Endothelial cell of umbilical vein (primary cell): ENCODE measurements around the gene PRIMA1. TPM values are rescaled to one million over a fixed set of nuclear protein-coding genes. Genes with fewer than 3 reads are reported as not detected.

Source experiments
- BruUV-seq: library from RNA; stranded (reverse); fragments of 400-500 nt; replicated peaks from 2 replicates; lab custom pipeline; 2021; lab: Mats Ljungman, UMichigan
- CTCF ChIA-PET: fragments of 300-600, 350-600 bp; sonication (Branson Sonifier 250); formaldehyde crosslinking; loops from one replicate; lab custom pipeline; 2021; ENCODE audit warnings: antibody characterized with exemption, inconsistent platforms; lab: Charles Lee
- POLR2A ChIA-PET: fragments of 300-600, 350-600 bp; sonication (Branson Sonifier 250); formaldehyde crosslinking; loops from one replicate; lab custom pipeline; 2021; ENCODE audit warnings: antibody characterized with exemption, inconsistent platforms; lab: Charles Lee
- DNase-seq: peaks from one replicate; pipeline ENCODE4 v3.0.0-alpha.2; 2011; ENCODE audit warnings: low read depth, low spot score
- FAIRE-seq: peaks from 2 replicates; lab custom pipeline; 2011; peaks lifted over from hg19 to GRCh38; lab: Jason Lieb, UNC
- H2AFZ ChIP-seq: 2 replicates; pipeline ENCODE4 v1.6.0; 2012; ENCODE audit warnings: low read depth, low read length, control low read depth, inconsistent platforms
- H3K27ac ChIP-seq: 2 replicates; pipeline ENCODE4 v1.5.1; 2011; ENCODE audit warnings: low read depth, mild to moderate bottlenecking, control low read depth, low read length, moderate library complexity; ENCODE audit not compliant: insufficient read depth
- H3K27me3 ChIP-seq, 2 experiments: 2 replicates each; pipeline versions ENCODE4 v1.6.0 to v1.6.1; 2011; ENCODE audit warnings: low read length in 2 of 2, mixed read lengths in 1 of 2; ENCODE audit not compliant: control insufficient read depth in 2 of 2, insufficient read depth in 2 of 2
- H3K36me3 ChIP-seq, 2 experiments: 2 replicates in 1 of 2; 3 replicates in 1 of 2; pipeline ENCODE4 v1.5.1; 2011; ENCODE audit warnings: low read length in 2 of 2, mild to moderate bottlenecking in 1 of 2, moderate library complexity in 1 of 2; ENCODE audit not compliant: control insufficient read depth in 2 of 2, insufficient read depth in 2 of 2; ENCODE audit errors: extremely low read depth in 1 of 2
- H3K4me1 ChIP-seq: 3 replicates; pipeline ENCODE4 v1.5.1; 2011; ENCODE audit warnings: mild to moderate bottlenecking, low read length; ENCODE audit not compliant: control insufficient read depth, insufficient read depth; ENCODE audit errors: extremely low read depth
- H3K4me2 ChIP-seq: 2 replicates; pipeline ENCODE4 v1.6.1; 2011; ENCODE audit warnings: low read length, control low read depth, mixed read lengths; ENCODE audit not compliant: insufficient read depth
- H3K4me3 ChIP-seq, 3 experiments: fragments of 200-600 bp in 1 of 3; sonication (generic), shearing (Covaris generic) in 1 of 3; replicated peaks in 1 of 3; 2 replicates each; pipeline ENCODE4 v1.5.1; 2011 to 2016; ENCODE audit warnings: control low read depth in 3 of 3, low read length in 3 of 3, mild to moderate bottlenecking in 2 of 3, inconsistent platforms in 1 of 3, low read depth in 1 of 3, moderate library complexity in 1 of 3; ENCODE audit not compliant: insufficient read depth in 1 of 3
- H3K79me2 ChIP-seq: 2 replicates; pipeline ENCODE4 v1.6.0; 2012; ENCODE audit warnings: low read length, inconsistent platforms; ENCODE audit not compliant: control insufficient read depth, insufficient read depth
- H3K9ac ChIP-seq: replicated peaks from 2 replicates; pipeline ENCODE3; 2011; ENCODE audit warnings: low read length, control low read depth; ENCODE audit not compliant: insufficient read depth; ENCODE audit errors: extremely low read depth
- H3K9me1 ChIP-seq: replicated peaks from 3 replicates; pipeline ENCODE4 v1.6.0; 2011; ENCODE audit warnings: mild to moderate bottlenecking, low read length; ENCODE audit not compliant: control insufficient read depth, insufficient read depth; ENCODE audit errors: extremely low read depth
- H3K9me3 ChIP-seq: replicated peaks from 2 replicates; pipeline ENCODE4 v1.5.1; 2012; ENCODE audit warnings: low read length, inconsistent platforms; ENCODE audit not compliant: control insufficient read depth, insufficient read depth
- H4K20me1 ChIP-seq: replicated peaks from 2 replicates; pipeline ENCODE3; 2011; ENCODE audit warnings: mild to moderate bottlenecking, low read length; ENCODE audit not compliant: control insufficient read depth, insufficient read depth; ENCODE audit errors: extremely low read depth
- CTCF ChIP-seq, 2 donors: IDR thresholded peaks; 1 replicate in 1 of 2; 2 replicates in 1 of 2; pipeline ENCODE4 v1.5.1; 2011; ENCODE audit warnings: low read length in 2 of 2, mild to moderate bottlenecking in 2 of 2, moderate library complexity in 2 of 2, control low read depth in 1 of 2, inconsistent platforms in 1 of 2, low read depth in 1 of 2; ENCODE audit not compliant: insufficient read depth in 1 of 2; ENCODE audit errors: extremely low read depth in 1 of 2
- EZH2 ChIP-seq: IDR thresholded peaks from 2 replicates; pipeline ENCODE4 v1.6.1; 2012; ENCODE audit warnings: borderline replicate concordance, low read depth, mild to moderate bottlenecking, moderate library complexity, low read length, inconsistent platforms; ENCODE audit not compliant: severe bottlenecking
- FOS ChIP-seq: IDR thresholded peaks from 2 replicates; pipeline ENCODE4 v1.6.1; 2011; ENCODE audit warnings: mild to moderate bottlenecking, low read length, moderate library complexity, borderline replicate concordance; ENCODE audit not compliant: insufficient read depth
- GATA2 ChIP-seq: IDR thresholded peaks from 2 replicates; pipeline ENCODE4 v1.7.0; 2011; ENCODE audit warnings: low read depth, mild to moderate bottlenecking, moderate library complexity, mixed read lengths, low read length; ENCODE audit not compliant: insufficient read length, insufficient read depth
- JUN ChIP-seq: IDR thresholded peaks from 2 replicates; pipeline ENCODE4 v1.6.1; 2011; ENCODE audit warnings: borderline replicate concordance, low read depth; ENCODE audit not compliant: insufficient read length, insufficient read depth
- MYC ChIP-seq: IDR thresholded peaks from one replicate; pipeline ENCODE4 v1.6.1; 2011; ENCODE audit warnings: mild to moderate bottlenecking, low read depth, low read length
- POLR2A ChIP-seq: IDR thresholded peaks from 2 replicates; pipeline ENCODE4 v1.6.1; 2012; ENCODE audit warnings: low read depth, mild to moderate bottlenecking, control low read depth, low read length
- POLR2AphosphoS5 ChIP-seq: IDR thresholded peaks from 2 replicates; pipeline ENCODE4 v1.6.1; 2012; ENCODE audit warnings: low read depth, mild to moderate bottlenecking, control low read depth, low read length, moderate library complexity; ENCODE audit not compliant: insufficient read depth
- dilution Hi-C: fragments of 300-500 bp; cut with MboI; formaldehyde crosslinking; loops from one replicate; pipeline ENCODE4 v1.15.0; 2019; ENCODE audit warnings: low sequenced_read_pairs; ENCODE audit not compliant: extremely low pct_ligation_motif_present
- intact Hi-C: fragments of 100-400 bp; cut with micrococcal nuclease; formaldehyde crosslinking; loops from one replicate; pipeline ENCODE4 v1.10.0; 2022
- polyA plus RNA-seq, 4 experiments: library from polyadenylated mRNA; depleted of rRNA in 3 of 4; stranded (reverse) in 3 of 4; unstranded in 1 of 4; fragments of >200 nt; gene quantifications; 2 replicates each; pipeline versions ENCODE4 v1.2.1 to v1.2.3, GENCODE V29; 2011 to 2012; ENCODE audit warnings: missing spikeins in 1 of 4
- total RNA-seq: library from RNA; stranded (reverse); gene quantifications from 2 replicates; pipeline ENCODE4 v1.2.3, GENCODE V29; 2021
- TF ChIP-seq, protein P1 (sequence below): IDR thresholded peaks from 2 replicates; pipeline ENCODE4 v1.6.1; 2011; ENCODE audit not compliant: insufficient read depth, insufficient read length

PRIMA1 gene
- total and polyA plus RNA-seq, 2 donors (not counting 3 experiments of a cell fraction or from before 2014, with no cell fraction given): not detected

DNA sequence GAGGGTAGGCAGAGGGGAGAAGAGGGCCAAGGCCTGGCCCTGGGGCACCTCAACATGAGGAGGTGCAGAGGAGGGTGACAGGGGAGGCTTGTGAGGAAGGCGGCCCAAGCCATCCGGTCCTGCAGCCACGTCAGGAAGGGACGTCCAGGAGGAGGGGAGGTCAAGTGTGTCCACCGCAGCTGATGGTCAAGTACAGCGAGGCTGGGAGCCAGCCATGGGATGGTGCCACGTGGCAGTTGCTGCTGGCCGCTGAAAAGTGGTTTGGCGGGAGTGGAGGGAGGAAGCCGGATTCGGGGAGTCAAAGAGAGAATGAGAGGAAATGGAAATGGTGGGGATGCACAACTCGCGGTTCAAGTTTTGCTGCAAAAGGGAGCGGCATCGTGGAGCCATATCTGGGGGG, 41.2 kb downstream of the PRIMA1 start:
- H4K20me1 ChIP-seq: no peaks in the 10 kb centered on the region
- DNase-seq: no peak
- dilution Hi-C loops (no loop called here), intact Hi-C loops (no loop called here)
- BruUV-seq: no TSS peak
- no peak overlapping the region for H2AFZ ChIP-seq
- H3K9me1 ChIP-seq: no peaks in the 10 kb centered on the region
- H3K4me2 ChIP-seq: no peak overlapping the region
- H3K9me3 ChIP-seq: no peaks in the 10 kb centered on the region
- ChIA-PET POLR2A (no interaction called here), CTCF (no interaction called here)
- no peak overlapping the region for H3K27ac ChIP-seq
- TF ChIP-seq EZH2 (no peak), FOS (no peak), MYC (no peak), POLR2AphosphoS5 (no peak), JUN (no peak), CTCF (IDR thresholded peaks at IDR 0.05; ENCODE audit: extremely low read depth in 1 of 2, insufficient read depth in 1 of 2, low read depth in 1 of 2, low read length in 2 of 2) (no peak), GATA2 (no peak), POLR2A (no peak)
- TF ChIP-seq, protein P1, sequence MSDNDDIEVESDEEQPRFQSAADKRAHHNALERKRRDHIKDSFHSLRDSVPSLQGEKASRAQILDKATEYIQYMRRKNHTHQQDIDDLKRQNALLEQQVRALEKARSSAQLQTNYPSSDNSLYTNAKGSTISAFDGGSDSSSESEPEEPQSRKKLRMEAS: no peak
- no peaks in the 10 kb centered on the region for H3K4me1 ChIP-seq
- no peaks in the 10 kb centered on the region for H3K36me3 ChIP-seq
- H3K27me3 ChIP-seq: no peaks in the 10 kb centered on the region
- FAIRE-seq: no peak
- no peak overlapping the region for H3K4me3 ChIP-seq
- no peaks in the 10 kb centered on the region for H3K79me2 ChIP-seq
- H3K9ac ChIP-seq: no peak overlapping the region
